DMS53 (cell line): ENCODE data around the gene FIS1.
A peak's percentile ranks its signal among the peaks of the same experiment; 100 is the strongest.
"Not testable (repeated sequence)": the region's sequence is repeated elsewhere in the genome, so short reads cannot be mapped to it uniquely, and the experiment has no call there.

Experiments used
- DNase-seq: peaks from one replicate; lab custom pipeline; 2025; lab: John Stamatoyannopoulos, UW

The FIS1 gene

GRCh38 chr7:101244375-101245146 lies at the start of gene FIS1:
TSS of gene FIS1 (minus strand) at chr7:101245081. CDS start at chr7:101245004, 77 bp downstream.
- peak; percentile 98 for DNase-seq

- no peak for DNase-seq
These were observed 49.4 kb upstream of the FIS1 start for GRCh38 chr7:101294039-101294831.

GRCh38 chr7:101293069-101294021 lies 48.5 kb upstream of the FIS1 start:
- not testable (repeated sequence) for DNase-seq

- DNase-seq = not testable (repeated sequence)
These were observed 47.7 kb upstream of the FIS1 start for GRCh38 chr7:101292566-101292965.

DNA sequence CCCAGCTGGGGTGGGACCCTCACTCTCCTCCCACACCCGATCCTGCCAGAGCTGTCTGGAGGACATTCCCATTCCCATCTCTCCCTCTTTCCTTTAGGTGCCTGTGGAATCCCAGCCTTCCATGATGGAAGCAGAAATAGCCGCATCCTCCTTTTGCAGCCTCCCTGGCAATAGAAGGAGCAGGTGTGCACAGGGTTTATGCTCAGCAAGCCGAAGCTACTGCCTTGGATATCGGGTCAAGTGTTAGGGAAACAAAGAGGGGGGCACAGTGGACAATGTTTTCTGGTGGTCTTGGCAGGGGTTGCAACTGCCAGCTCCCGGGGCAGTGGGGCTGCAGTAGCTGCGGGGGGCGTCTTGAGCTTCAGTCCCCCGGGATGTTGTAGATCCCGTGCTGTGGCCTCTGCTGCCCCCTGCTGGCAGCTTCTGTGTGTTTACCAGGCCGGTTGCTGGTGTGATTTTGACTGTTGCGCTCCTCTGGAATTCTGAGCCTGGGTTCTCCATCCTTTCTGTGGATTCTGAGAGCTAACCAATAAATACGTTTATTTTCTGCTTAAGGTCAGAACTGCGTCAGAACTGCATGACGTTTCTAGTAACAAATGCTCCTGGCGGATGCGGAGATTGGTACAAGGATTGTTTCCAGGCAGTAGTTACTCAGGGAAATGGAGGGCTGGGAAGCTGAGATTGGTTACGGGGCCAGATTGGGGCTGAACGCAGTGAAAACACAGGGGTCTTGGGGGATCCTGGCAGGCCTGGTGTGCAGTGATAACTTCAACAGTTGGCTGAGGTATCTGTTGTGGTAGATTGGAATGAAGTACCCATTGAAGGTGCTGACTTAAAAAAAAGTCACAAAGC lies 45.5 kb upstream of the FIS1 start:
- peak; percentile 68 for DNase-seq

GRCh38 chr7:101289687-101290086 lies 44.8 kb upstream of the FIS1 start:
- DNase-seq = not testable (repeated sequence)

GRCh38 chr7:101288439-101288838 lies 43.6 kb upstream of the FIS1 start:
- no peak for DNase-seq

- DNase-seq = no peak
These were observed 42.2 kb upstream of the FIS1 start for GRCh38 chr7:101287032-101287431.

GRCh38 chr7:101285880-101286279 lies 41.0 kb upstream of the FIS1 start:
- DNase-seq = not testable (repeated sequence)

GRCh38 chr7:101285171-101285570 lies 40.3 kb upstream of the FIS1 start:
- DNase-seq = no peak

GRCh38 chr7:101280912-101281311 lies 36.0 kb upstream of the FIS1 start:
- not testable (repeated sequence) for DNase-seq

- no peak for DNase-seq
These were observed 33.8 kb upstream of the FIS1 start for GRCh38 chr7:101278461-101279292.

GRCh38 chr7:101277155-101277554 lies 32.3 kb upstream of the FIS1 start:
- DNase-seq = no peak

DNA sequence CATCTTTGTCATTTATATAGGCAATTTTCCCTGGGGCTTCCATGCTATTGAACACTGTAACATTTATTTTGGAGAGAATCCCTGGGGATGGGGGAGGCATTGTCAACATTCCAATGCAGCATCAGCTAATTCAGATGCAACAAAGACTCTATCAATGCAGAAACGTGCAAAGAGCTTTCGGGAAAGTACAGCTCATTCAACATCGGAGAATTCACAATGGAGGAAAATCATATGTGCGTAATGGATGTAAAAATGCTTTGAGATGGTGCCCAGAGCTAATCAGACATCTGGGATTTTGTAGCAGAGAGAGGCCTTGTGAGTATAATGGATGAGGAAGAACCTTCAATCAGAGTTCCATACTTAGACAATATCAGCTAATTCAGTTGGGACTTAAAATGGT lies 28.3 kb upstream of the FIS1 start:
- DNase-seq = no peak

DNA sequence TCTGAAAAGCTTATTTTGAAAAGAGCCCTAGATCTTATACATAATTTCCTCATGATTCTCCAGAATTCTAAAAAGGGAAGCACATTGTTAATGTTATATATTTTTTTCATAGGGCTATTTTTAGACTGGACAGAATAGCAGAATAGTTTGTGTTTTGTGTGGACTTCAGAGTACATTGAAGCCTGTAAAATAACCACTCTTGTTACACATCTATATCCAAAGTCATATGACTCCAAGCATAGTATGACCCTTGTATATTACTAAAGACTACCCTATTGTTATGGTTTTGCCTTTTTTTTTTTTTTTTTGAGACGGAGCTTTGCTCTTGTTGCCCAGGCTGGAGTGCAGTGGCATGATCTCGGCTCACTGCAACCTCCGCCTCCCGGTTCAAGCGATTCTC lies 26.1 kb upstream of the FIS1 start:
- DNase-seq = no peak

DNA sequence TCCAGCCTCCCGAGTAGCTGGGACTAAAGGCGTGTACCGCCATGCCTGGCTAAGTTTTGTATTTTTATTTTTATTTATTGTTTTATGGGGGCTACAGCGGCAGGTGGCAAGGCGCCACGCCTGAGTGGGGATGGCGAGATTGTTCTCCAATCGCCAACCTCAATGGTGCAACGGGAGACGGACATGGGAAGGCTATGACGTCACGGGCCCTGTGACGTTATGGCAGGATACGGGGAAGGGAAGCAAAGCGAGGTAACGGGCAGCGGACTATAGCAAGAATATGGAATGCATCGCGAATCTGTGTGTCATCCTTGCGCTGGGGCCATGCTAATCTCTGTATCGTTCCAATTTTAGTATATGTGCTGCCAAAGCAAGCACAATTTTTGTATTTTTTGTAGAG lies 24.8 kb upstream of the FIS1 start:
- no peak for DNase-seq

DNA sequence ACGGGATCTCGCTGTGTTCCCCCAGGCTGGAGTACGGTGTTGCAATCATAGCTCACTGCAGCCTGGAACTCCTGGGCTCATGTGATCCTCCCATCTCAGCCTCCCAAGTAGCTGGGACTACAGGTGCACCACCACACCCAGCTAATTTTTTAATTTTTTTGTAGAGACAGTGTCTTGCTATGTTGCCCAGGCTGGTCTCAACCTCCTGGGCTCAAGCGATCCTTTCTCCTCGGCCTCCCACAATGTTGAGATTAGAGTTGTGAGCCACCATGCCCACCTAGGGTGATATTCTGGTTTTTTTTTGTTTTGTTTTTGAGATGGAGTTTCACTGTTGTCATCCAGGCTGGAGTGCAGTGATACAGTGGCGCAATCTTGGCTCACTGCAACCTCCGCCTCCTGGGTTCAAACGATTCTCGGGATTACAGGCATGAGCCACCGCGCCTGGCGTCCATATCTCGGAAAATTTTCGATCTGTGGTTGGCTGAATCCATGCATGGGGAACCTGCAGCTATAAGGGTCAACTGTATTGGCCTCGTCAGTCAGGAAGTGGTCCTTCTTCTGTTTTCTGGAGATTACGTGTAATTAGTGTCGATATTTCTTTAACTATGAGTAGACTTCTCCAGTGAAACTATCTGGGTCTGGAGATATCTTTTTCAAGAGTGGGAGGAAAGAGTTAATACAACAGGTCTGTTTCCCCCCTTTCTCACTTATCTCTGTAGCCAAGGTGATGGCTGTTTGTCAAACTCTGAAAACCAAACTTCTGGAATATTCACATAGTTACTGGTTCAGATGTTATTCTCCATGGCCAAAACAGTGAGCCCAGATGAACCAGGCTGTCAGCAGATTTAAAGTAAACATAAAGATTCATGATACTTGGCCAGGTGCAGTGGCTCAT lies 21.0 kb upstream of the FIS1 start:
- no peak for DNase-seq

GRCh38 chr7:101264102-101264706 lies 19.3 kb upstream of the FIS1 start:
- not testable (repeated sequence) for DNase-seq

GRCh38 chr7:101258243-101258731 lies 13.4 kb upstream of the FIS1 start:
- DNase-seq = no peak
